SW 1271 (cell line): ENCODE data around the gene GAP43.

Experiments used
- DNase-seq, 2 experiments: peaks; one replicate each; lab custom pipeline; 2025; lab: John Stamatoyannopoulos, UW

The GAP43 gene

DNA sequence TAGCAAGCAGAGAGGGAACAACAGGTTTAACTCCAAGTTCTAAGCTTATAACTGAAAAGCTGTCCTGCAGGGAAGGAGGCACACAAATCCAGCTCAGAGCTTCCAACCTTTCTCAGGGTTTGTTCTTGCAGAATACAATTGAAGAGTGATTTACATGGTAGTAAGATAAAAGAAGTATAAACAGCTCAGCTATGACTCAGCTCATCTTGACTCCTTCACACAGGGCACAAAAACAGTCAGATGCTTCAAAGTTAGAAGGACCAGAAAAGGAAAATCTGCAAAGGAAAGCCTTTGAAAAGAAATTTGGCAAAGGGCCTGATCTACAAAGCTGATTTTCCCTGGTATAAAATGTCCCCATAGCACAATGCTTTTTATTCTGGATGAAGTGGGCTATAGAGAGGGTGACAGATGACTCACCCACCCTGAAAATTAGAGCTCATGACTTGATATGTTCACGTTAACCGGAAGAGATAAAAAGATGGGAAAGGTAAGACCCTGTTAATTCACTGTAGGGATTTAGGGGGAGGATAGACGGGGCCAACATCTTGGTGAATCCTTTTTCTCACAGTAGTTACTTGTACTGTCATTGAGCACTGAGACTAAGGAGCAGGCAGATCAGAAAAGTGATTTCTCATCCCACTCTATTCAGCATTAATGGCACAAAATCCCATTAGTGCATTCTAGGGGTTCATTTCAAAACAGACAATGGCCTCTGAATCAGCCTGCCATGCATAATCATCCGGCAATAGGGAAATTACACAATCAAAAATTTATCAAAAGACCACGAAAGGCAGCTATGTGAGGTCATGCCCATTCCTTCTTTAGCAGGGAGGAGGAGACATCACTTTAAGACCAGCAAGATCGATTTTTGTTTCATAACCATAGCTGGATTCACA, 143.5 kb downstream of the GAP43 start:
- DNase-seq = no peak

DNA sequence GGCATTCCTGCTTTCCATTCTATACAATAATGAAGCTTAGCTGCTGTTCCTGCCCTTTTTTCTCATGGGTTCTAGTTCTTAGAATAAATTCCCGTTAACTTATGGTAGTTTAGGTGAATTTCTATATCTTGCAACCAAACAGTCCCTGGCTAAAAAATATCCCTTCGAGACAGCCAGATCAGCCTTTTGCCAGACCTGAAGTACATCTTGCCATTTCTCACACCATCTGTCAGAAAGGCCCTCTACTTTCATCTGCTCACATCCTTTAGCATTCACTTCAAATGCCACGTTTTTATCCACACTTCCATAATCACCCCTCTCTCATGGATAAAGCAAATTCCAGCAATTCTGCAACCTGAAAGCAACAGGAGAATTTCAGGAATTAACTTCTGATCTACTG, 145.4 kb downstream of the GAP43 start:
- no peak for DNase-seq
